Astrocyte (in vitro differentiated cells and primary cell): ENCODE data around the gene SVEP1. TPM values are rescaled to one million over a fixed set of nuclear protein-coding genes. Genes with fewer than 3 reads are reported as not detected.

Experiments
- DNase-seq: peaks from one replicate; pipeline ENCODE4 v3.0.0-alpha.2; 2010; ENCODE audit warnings: low read depth
- FAIRE-seq: peaks from 2 replicates; lab custom pipeline; 2011; peaks lifted over from hg19 to GRCh38; lab: Jason Lieb, UNC
- H2AFZ ChIP-seq: 2 replicates; pipeline ENCODE4 v1.6.0; 2012; ENCODE audit warnings: low read depth, low read length, inconsistent platforms
- H3K27ac ChIP-seq: 2 replicates; pipeline ENCODE4 v1.5.1; 2011; ENCODE audit warnings: low read depth, low read length, inconsistent platforms
- H3K27me3 ChIP-seq: 2 replicates; pipeline ENCODE4 v1.6.0; 2011; ENCODE audit warnings: low read length, inconsistent platforms; ENCODE audit not compliant: insufficient read depth
- H3K36me3 ChIP-seq: 2 replicates; pipeline ENCODE4 v1.5.1; 2011; ENCODE audit warnings: low read length, inconsistent platforms; ENCODE audit not compliant: insufficient read depth
- H3K4me1 ChIP-seq: 2 replicates; pipeline ENCODE4 v1.5.1; 2011; ENCODE audit warnings: low read length, inconsistent platforms; ENCODE audit not compliant: insufficient read depth
- H3K4me2 ChIP-seq: 2 replicates; pipeline ENCODE4 v1.6.0; 2012; ENCODE audit warnings: low read length, inconsistent platforms
- H3K4me3 ChIP-seq: 2 replicates; pipeline ENCODE4 v1.5.1; 2011; ENCODE audit warnings: low read depth, mild to moderate bottlenecking, low read length, inconsistent platforms; ENCODE audit not compliant: insufficient read depth
- H3K79me2 ChIP-seq: 2 replicates; pipeline ENCODE4 v1.6.0; 2012; ENCODE audit warnings: mild to moderate bottlenecking, low read length, inconsistent platforms; ENCODE audit not compliant: insufficient read depth
- H3K9ac ChIP-seq: 2 replicates; pipeline ENCODE4 v1.6.0; 2012; ENCODE audit warnings: mild to moderate bottlenecking, low read length, inconsistent platforms
- H3K9me3 ChIP-seq: 2 replicates; pipeline ENCODE4 v1.5.1; 2012; ENCODE audit warnings: low read depth, mild to moderate bottlenecking, low read length, inconsistent platforms; ENCODE audit not compliant: insufficient read depth
- H4K20me1 ChIP-seq: 2 replicates; pipeline ENCODE4 v1.6.0; 2012; ENCODE audit warnings: low read length, inconsistent platforms; ENCODE audit not compliant: insufficient read depth
- H3K27ac Mint-ChIP-seq: one replicate; pipeline ENCODE4 v1.8.0; 2021; ENCODE audit warnings: mild to moderate bottlenecking, mixed read lengths; ENCODE audit not compliant: unreplicated experiment
- H3K27me3 Mint-ChIP-seq: one replicate; pipeline ENCODE4 v1.8.0; 2021; ENCODE audit warnings: low read depth, mixed read lengths; ENCODE audit not compliant: unreplicated experiment
- H3K36me3 Mint-ChIP-seq: one replicate; pipeline ENCODE4 v1.8.0; 2021; ENCODE audit warnings: low read depth, mixed read lengths; ENCODE audit not compliant: unreplicated experiment
- H3K4me1 Mint-ChIP-seq: one replicate; pipeline ENCODE4 v1.8.0; 2021; ENCODE audit warnings: low read depth, mixed read lengths; ENCODE audit not compliant: unreplicated experiment
- H3K4me3 Mint-ChIP-seq: one replicate; pipeline ENCODE4 v1.8.0; 2021; ENCODE audit warnings: mild to moderate bottlenecking, moderate library complexity, mixed read lengths; ENCODE audit not compliant: unreplicated experiment
- H3K9me3 Mint-ChIP-seq: one replicate; pipeline ENCODE4 v1.8.0; 2021; ENCODE audit warnings: mild to moderate bottlenecking, mixed read lengths; ENCODE audit not compliant: unreplicated experiment
- EZH2 ChIP-seq: IDR thresholded peaks from 2 replicates; pipeline ENCODE4 v1.6.1; 2012; ENCODE audit warnings: mild to moderate bottlenecking, low read length, inconsistent platforms; ENCODE audit not compliant: insufficient read depth
- total RNA-seq: library from RNA; stranded (reverse); gene quantifications from 2 replicates; pipeline ENCODE4 v1.2.1, GENCODE V29; 2021
- TF ChIP-seq, protein P1 (sequence below): IDR thresholded peaks from 2 replicates; pipeline ENCODE4 v1.5.1; 2011; ENCODE audit warnings: low read depth, mild to moderate bottlenecking, inconsistent platforms, low read length, moderate library complexity; ENCODE audit not compliant: insufficient read depth

Gene SVEP1
- total RNA-seq, 1 donor from 2014 or later: 1.1 TPM

DNA sequence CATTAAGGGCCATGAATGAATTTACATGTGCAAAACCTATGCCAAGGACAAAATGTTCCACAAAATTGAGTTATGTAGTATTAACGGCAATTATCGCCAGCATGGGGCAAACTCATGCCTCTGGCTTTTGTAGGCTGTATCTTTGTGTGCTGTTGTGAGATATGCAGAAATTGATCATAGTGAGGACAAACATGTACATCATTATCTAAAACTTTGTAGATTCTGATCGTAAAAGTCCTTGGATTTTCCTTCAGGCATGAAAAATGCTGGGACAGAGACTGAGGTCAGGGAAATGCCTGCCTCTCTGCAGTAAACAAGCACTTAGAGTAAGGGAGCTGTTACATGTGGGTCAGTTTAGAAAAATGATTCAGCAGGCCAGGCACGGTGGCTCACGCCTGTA lies 236.0 kb downstream of the SVEP1 start:
- Histone ChIP-seq H3K79me2 (no peaks in the 10 kb centered on the region), H3K27me3 (peaks cover 2% of the 10 kb centered on the region), H4K20me1 (no peaks in the 10 kb centered on the region), H3K4me1 (no peaks in the 10 kb centered on the region), H2AFZ (no peak overlapping the region), H3K9ac (no peak overlapping the region), H3K36me3 (no peaks in the 10 kb centered on the region), H3K4me2 (no peak overlapping the region), H3K4me3 (no peak overlapping the region), H3K9me3 (no peaks in the 10 kb centered on the region), H3K27ac (no peak overlapping the region)
- H3K4me3 Mint-ChIP-seq: no peak overlapping the region
- DNase-seq: no peak
- H3K4me1 Mint-ChIP-seq: no peaks in the 10 kb centered on the region
- no peaks in the 10 kb centered on the region for H3K9me3 Mint-ChIP-seq
- H3K27ac Mint-ChIP-seq: no peak overlapping the region
- peaks cover 4% of the 10 kb centered on the region for H3K27me3 Mint-ChIP-seq
- H3K36me3 Mint-ChIP-seq: no peaks in the 10 kb centered on the region
- TF ChIP-seq EZH2: no peak
- TF ChIP-seq, protein P1, sequence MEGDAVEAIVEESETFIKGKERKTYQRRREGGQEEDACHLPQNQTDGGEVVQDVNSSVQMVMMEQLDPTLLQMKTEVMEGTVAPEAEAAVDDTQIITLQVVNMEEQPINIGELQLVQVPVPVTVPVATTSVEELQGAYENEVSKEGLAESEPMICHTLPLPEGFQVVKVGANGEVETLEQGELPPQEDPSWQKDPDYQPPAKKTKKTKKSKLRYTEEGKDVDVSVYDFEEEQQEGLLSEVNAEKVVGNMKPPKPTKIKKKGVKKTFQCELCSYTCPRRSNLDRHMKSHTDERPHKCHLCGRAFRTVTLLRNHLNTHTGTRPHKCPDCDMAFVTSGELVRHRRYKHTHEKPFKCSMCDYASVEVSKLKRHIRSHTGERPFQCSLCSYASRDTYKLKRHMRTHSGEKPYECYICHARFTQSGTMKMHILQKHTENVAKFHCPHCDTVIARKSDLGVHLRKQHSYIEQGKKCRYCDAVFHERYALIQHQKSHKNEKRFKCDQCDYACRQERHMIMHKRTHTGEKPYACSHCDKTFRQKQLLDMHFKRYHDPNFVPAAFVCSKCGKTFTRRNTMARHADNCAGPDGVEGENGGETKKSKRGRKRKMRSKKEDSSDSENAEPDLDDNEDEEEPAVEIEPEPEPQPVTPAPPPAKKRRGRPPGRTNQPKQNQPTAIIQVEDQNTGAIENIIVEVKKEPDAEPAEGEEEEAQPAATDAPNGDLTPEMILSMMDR: no peak
- no peak for FAIRE-seq

DNA sequence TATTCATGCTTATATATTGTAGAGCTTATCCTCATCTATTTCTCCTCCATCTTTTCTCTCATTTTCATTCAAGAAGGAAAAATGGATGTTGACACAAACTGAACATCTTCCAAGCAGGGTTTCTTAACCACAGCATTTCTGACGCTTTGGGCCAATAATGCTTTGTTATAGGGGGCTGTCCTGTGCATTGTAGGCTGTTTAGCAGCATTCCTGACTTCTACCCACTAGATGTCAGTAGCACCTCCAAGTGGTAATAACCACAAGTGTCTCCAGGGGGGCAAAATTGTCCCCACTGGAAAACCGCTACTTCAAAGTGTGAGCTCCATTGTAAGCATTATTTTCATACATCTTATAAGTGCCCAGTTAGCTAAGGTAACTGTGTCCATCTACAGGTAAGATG lies 239.2 kb downstream of the SVEP1 start:
- no peak overlapping the region for H3K4me3 Mint-ChIP-seq
- no peak for FAIRE-seq

DNA sequence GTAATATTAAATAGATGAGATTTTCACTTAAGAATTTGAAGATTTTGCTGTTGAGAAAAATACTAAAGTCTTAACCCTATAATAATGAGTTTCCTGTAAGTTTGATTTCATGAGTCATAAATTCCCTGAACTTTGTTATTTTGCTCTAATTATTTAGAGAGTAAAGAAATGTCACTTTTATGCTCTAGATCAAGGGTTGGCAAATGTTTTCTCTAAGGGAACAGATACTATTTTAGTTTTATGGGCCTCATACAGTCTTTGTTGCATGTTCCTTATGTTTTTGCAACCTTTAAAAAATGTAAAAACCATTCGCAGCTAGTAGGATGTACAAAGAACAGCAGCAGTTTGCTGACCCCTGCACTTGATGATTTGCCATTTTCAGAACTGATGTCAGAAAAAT lies 241.4 kb downstream of the SVEP1 start:
- Mint-ChIP-seq H3K27me3 (peaks cover 3% of the 10 kb centered on the region), H3K4me3 (no peak overlapping the region), H3K9me3 (no peaks in the 10 kb centered on the region), H3K4me1 (no peaks in the 10 kb centered on the region), H3K36me3 (no peaks in the 10 kb centered on the region), H3K27ac (no peak overlapping the region)
- H3K4me2 ChIP-seq: no peak overlapping the region
- H3K4me1 ChIP-seq: no peaks in the 10 kb centered on the region
- H2AFZ ChIP-seq: no peak overlapping the region
- no peaks in the 10 kb centered on the region for H4K20me1 ChIP-seq
- DNase-seq (no peak), FAIRE-seq (no peak)
- no peak overlapping the region for H3K9ac ChIP-seq
- H3K9me3 ChIP-seq: no peaks in the 10 kb centered on the region
- no peak overlapping the region for H3K4me3 ChIP-seq
- H3K36me3 ChIP-seq: no peaks in the 10 kb centered on the region
- H3K27ac ChIP-seq: no peak overlapping the region
- H3K79me2 ChIP-seq: no peaks in the 10 kb centered on the region
- no peaks in the 10 kb centered on the region for H3K27me3 ChIP-seq
- TF ChIP-seq, protein P1: no peak
- TF ChIP-seq EZH2: no peak

More for the DNA sequence above, 239.2 kb downstream of the SVEP1 start:
- no peaks in the 10 kb centered on the region for H4K20me1 ChIP-seq
- no peaks in the 10 kb centered on the region for H3K36me3 Mint-ChIP-seq
- TF ChIP-seq, protein P1: peak; percentile 37
- no peak for TF ChIP-seq EZH2
- H3K79me2 ChIP-seq: no peaks in the 10 kb centered on the region
- DNase-seq: peak; percentile 8
- H3K4me3 ChIP-seq: no peak overlapping the region
- H3K4me2 ChIP-seq: no peak overlapping the region
- H3K9me3 ChIP-seq: no peaks in the 10 kb centered on the region
- H3K27ac ChIP-seq: no peak overlapping the region
- no peak overlapping the region for H2AFZ ChIP-seq
- no peaks in the 10 kb centered on the region for H3K4me1 Mint-ChIP-seq
- H3K4me1 ChIP-seq: no peaks in the 10 kb centered on the region
- H3K9ac ChIP-seq: no peak overlapping the region
- peaks cover 3% of the 10 kb centered on the region for H3K27me3 Mint-ChIP-seq
- H3K9me3 Mint-ChIP-seq: no peaks in the 10 kb centered on the region
- peaks cover 2% of the 10 kb centered on the region for H3K27me3 ChIP-seq
- H3K36me3 ChIP-seq: no peaks in the 10 kb centered on the region
- no peak overlapping the region for H3K27ac Mint-ChIP-seq
